ENCODE results near the gene HOXB13. TPM values are rescaled to one million over a fixed set of nuclear protein-coding genes. Genes with fewer than 3 reads are reported as not detected.

HOXB13 gene
- total RNA-seq, 1 experiment from 2014 or later: 6.5 TPM

- DNase-seq (ENCODE audit: low read depth): no peak
- in situ Hi-C loops (cut with HindIII; ENCODE audit: low pct_unique_long_range_greater_than_20kb, low sequenced_read_pairs): loop anchor here (10.0 kb wide), 1 partner anchor 73 kb away; no protein-coding TSS in a partner anchor
Observed at GRCh38 chr17:48731355-48731754, 2.8 kb upstream of the HOXB13 start.

GRCh38 chr17:48730240-48730550, 1.6 kb upstream of the HOXB13 start:
- no peak for DNase-seq (ENCODE audit: low read depth)
- in situ Hi-C loops (cut with HindIII; ENCODE audit: low pct_unique_long_range_greater_than_20kb, low sequenced_read_pairs): loop anchor here (10.0 kb wide), 1 partner anchor 75 kb away; no protein-coding TSS in a partner anchor

- DNase-seq (ENCODE audit: low read depth): no peak
- in situ Hi-C loops (cut with HindIII; ENCODE audit: low pct_unique_long_range_greater_than_20kb, low sequenced_read_pairs): loop anchor here (10.0 kb wide), 1 partner anchor 75 kb away; no protein-coding TSS in a partner anchor
Observed at GRCh38 chr17:48729335-48730239, 1.0 kb upstream of the HOXB13 start.

DNA sequence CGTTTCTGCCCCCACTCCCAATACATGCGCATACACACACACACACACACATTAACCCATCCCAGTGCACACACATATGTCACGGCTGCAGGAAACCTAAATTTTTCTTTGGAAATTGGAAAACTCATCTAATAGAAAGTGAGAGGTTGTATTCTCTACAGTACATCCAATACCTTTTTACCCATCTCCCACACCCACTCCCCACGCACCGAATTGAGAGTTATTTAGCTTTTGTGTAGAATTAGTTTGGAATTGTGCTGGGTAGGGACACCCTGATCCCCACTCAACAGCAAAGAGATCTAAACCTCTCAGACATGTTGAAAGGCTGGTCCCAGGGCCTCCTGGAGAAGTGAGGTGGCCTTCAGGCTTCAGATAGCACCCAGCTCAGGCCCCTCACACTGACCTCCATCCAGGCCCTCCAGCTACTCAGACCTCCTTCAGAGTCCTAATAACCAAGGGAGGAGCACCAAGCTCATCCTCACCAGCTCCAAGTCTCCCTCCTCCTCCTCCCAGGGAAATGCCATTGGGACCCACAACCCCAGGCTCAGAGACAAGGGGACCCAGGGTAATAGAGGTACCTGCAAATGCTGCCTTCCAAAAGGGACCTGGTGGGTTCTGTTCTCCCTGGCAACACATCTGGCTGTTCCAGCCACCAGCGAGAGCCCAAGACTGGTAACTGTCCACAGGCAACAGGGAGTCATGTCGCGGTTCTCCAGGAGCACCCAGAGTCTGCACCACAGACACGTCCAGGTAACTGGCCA, 955 bp downstream of the HOXB13 start:
- in situ Hi-C loops (cut with HindIII; ENCODE audit: low pct_unique_long_range_greater_than_20kb, low sequenced_read_pairs): no loop called here
- no peak for DNase-seq (ENCODE audit: low read depth)

DNA sequence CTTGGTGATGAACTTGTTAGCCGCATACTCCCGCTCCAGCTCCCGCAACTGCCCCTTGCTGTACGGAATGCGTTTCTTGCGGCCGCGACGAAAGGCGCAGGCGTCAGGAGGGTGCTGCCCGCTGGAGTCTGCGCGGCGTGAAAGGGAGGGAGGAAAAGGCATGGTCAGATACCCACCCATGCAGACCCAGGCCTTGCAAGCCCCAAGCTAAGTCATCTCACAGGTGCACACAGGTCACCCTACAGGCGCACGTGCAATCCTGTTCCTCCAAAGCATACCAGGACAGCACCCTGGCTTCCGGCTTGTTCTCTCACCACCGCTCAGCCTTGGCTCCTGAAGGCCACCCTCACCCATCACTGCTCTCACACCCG, 1.6 kb downstream of the HOXB13 start:
- in situ Hi-C loops (cut with HindIII; ENCODE audit: low pct_unique_long_range_greater_than_20kb, low sequenced_read_pairs): no loop called here
- DNase-seq (ENCODE audit: low read depth): no peak

GRCh38 chr17:48726114-48726915, 2.2 kb downstream of the HOXB13 start:
- no peak for DNase-seq (ENCODE audit: low read depth)
- in situ Hi-C loops (cut with HindIII; ENCODE audit: low pct_unique_long_range_greater_than_20kb, low sequenced_read_pairs): no loop called here

DNA sequence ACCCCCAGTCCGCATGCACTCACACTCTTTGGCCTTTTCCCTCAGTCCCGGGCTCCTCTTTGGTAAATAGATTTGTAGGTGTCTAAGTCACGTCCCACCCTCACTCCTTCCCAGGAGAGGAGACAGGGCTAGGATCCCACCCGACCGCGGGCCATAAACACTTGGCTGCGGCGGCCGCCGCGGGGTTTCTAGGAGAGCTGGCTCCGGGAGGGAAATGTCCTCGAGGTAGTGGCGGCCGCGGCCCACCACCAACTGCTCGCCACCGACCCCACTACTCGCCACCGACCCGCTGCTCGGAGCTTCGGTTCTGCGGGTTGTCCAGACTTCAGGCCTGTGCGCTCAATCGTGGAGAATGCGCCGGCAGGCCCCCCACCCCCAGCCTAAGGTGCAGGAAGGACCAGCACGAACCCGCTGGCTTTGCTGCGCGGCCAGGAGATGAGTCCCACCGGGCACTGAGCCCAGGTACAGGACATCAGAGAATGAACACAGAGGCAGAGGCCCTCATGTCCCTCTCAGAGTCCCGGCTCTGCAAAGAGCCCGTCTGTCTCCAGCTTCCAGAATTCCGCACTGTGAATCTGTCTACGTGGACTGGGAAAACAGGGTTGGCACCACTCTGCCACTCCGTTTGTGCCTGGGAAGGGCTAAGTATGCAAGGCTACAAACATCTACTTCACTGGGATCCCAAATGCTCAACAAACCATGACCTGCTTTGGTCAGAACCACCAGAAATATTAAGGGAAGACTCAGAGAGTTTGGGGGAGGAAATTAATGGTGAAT, 3.1 kb downstream of the HOXB13 start:
- DNase-seq (ENCODE audit: low read depth): no peak
- in situ Hi-C loops (cut with HindIII; ENCODE audit: low pct_unique_long_range_greater_than_20kb, low sequenced_read_pairs): no loop called here

DNA sequence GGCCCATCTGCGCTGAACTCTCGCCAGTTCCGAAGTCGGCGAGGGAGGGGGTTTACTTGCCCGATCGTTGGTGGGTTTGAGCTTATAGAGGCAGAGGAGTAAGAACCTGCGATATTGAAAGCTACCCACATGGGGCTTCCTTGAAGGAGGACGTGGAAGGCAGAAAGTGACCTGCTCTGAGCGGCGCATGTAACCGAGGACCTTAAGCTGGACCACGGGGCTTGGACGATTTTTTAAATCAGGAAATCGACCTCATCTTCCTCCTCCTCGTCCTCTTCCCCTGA, 3.6 kb downstream of the HOXB13 start:
- in situ Hi-C loops (cut with HindIII; ENCODE audit: low pct_unique_long_range_greater_than_20kb, low sequenced_read_pairs): no loop called here
- no peak for DNase-seq (ENCODE audit: low read depth)

DNA sequence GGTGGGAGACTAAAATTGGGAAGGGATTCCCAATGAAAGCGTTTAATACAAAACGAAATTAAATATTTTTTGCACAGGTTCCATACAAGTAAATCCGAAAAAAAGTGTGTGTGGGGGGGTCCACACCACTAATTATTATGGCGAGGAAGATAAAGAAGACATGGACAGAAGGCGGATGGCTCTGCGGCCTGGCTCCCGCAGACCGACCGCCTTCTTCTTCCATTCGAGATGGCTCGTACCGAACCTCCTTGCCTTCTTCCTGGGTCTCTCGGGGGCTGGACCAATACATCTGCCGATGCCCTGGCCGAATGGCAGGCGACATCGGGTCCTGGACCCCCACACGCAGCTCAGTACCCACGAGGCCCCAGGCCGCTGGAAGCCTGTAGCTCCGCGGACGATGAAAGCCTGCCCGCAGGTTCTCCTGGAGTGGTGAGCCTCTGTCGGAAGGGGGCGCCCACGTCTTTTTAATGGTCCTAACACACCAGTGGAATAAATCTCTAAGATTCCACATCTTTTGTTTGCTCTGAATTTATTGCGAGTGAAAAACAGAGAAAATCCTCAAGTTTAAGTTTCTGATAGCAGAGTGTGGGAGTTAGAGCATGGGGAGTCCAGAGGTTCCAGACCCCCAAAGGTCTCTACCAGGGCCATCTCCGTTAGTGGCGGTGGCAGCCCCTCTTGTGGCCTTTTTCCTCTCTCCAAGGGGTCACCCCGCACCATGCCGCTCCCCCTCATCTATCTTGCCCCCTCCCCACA, 4.1 kb downstream of the HOXB13 start:
- in situ Hi-C loops (cut with HindIII; ENCODE audit: low pct_unique_long_range_greater_than_20kb, low sequenced_read_pairs): no loop called here
- DNase-seq (ENCODE audit: low read depth): peak; percentile 35

- in situ Hi-C loops (cut with HindIII; ENCODE audit: low pct_unique_long_range_greater_than_20kb, low sequenced_read_pairs): no loop called here
- DNase-seq (ENCODE audit: low read depth): no peak
Observed at GRCh38 chr17:48723423-48724250, 4.9 kb downstream of the HOXB13 start.

- in situ Hi-C loops (cut with HindIII; ENCODE audit: low pct_unique_long_range_greater_than_20kb, low sequenced_read_pairs): no loop called here
- DNase-seq (ENCODE audit: low read depth): no peak
Observed at GRCh38 chr17:48722915-48723422, 5.6 kb downstream of the HOXB13 start, which contains the start of gene PRAC2. Gene PRAC2 (plus strand): TSS chr17:48723185. CDS start chr17:48724411, 1,226 bp downstream.

- in situ Hi-C loops (cut with HindIII; ENCODE audit: low pct_unique_long_range_greater_than_20kb, low sequenced_read_pairs): no loop called here
- DNase-seq (ENCODE audit: low read depth): no peak
Observed at GRCh38 chr17:48722201-48722907, 6.2 kb downstream of the HOXB13 start, which contains the start of gene PRAC1. Gene PRAC1 (minus strand): TSS chr17:48722518. CDS start chr17:48722392, 126 bp downstream.

- DNase-seq (ENCODE audit: low read depth): no peak
- in situ Hi-C loops (cut with HindIII; ENCODE audit: low pct_unique_long_range_greater_than_20kb, low sequenced_read_pairs): no loop called here
Observed at GRCh38 chr17:48721009-48721402, 7.5 kb downstream of the HOXB13 start.

GRCh38 chr17:48720266-48721008, 8.1 kb downstream of the HOXB13 start:
- in situ Hi-C loops (cut with HindIII; ENCODE audit: low pct_unique_long_range_greater_than_20kb, low sequenced_read_pairs): no loop called here
- DNase-seq (ENCODE audit: low read depth): no peak

DNA sequence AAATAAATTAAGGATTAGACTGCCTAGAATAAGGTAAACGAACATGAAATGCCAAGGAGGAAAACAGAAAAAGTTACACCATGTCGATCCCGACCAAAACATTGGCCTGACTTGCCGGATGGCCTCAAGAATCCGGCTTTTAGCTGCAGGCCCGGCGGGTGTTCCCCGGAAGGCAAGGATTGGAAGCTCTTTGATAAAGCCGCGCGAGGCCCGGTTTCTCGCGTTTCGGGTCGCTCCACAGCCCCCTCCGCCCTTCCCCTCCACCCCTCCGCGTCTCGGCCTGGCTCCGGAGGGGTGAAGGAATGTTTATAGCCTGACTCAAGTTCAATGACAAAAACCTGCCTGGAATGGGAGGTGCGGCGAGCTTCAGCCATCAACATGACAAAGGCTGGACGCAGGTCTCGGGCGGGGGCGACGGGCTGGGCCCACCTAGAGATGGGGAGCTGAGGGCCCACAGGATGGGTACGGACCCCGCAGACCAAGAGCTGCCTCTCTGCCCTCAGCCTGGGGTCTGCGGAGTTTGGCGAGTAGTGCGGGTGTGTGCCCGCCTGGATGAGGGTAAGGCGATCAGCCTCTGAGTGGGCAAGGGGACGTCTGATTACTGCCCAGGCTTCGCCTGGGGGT, 8.8 kb downstream of the HOXB13 start:
- in situ Hi-C loops (cut with HindIII; ENCODE audit: low pct_unique_long_range_greater_than_20kb, low sequenced_read_pairs): no loop called here
- no peak for DNase-seq (ENCODE audit: low read depth)

Measured in Caki2 (cell line).